Aorta (tissue), 5 donors: ENCODE measurements around the gene GALNT14. TPM values are rescaled to one million over a fixed set of nuclear protein-coding genes. Genes with fewer than 3 reads are reported as not detected.

Experiments used
- ATAC-seq: fragments of 200-7000 bp; cut with Tn5 transposase; one replicate; pipeline ENCODE4 v1.9.1; 2022; ENCODE audit warnings: moderate library complexity; ENCODE audit not compliant: low FRiP score
- DNase-seq, 2 donors: peaks; one replicate each; pipeline ENCODE4 v3.0.0-alpha.2; 2020
- H3K27ac ChIP-seq, 2 donors: one replicate each; pipeline ENCODE4 v1.5.1; 2013; ENCODE audit warnings: low read length in 2 of 2, mild to moderate bottlenecking in 2 of 2, moderate library complexity in 2 of 2, control low read depth in 1 of 2, inconsistent platforms in 1 of 2, low read depth in 1 of 2
- H3K27me3 ChIP-seq, 2 donors: one replicate each; pipeline ENCODE4 v1.6.1; 2013; ENCODE audit warnings: control low read depth in 1 of 2, low read length in 1 of 2, mild to moderate bottlenecking in 1 of 2, moderate library complexity in 1 of 2; ENCODE audit not compliant: insufficient read depth in 2 of 2, control insufficient read depth in 1 of 2
- H3K36me3 ChIP-seq, 2 donors: one replicate each; pipeline ENCODE4 v1.6.1; 2013; ENCODE audit warnings: control low read depth in 1 of 2, low read length in 1 of 2, mild to moderate bottlenecking in 1 of 2; ENCODE audit not compliant: insufficient read depth in 2 of 2, control insufficient read depth in 1 of 2
- H3K4me1 ChIP-seq, 2 donors: one replicate each; pipeline ENCODE4 v1.6.1; 2013; ENCODE audit warnings: low read length in 2 of 2, control low read depth in 1 of 2, mild to moderate bottlenecking in 1 of 2, moderate library complexity in 1 of 2; ENCODE audit not compliant: insufficient read depth in 2 of 2, control insufficient read depth in 1 of 2
- H3K4me3 ChIP-seq, 2 donors: one replicate each; pipeline ENCODE4 v1.5.1; 2013; ENCODE audit warnings: low read length in 2 of 2, control low read depth in 1 of 2, mild to moderate bottlenecking in 1 of 2
- H3K9me3 ChIP-seq: one replicate; pipeline ENCODE4 v1.6.1; 2013; ENCODE audit warnings: mild to moderate bottlenecking, low read length; ENCODE audit not compliant: control insufficient read depth
- WGBS, 2 donors: extraction: QIAGEN DNeasy Blood & Tissue Kit; methylation state at CpG; one replicate each; pipeline ENCODE4 v1.1.7; 2013; 5-methylcytosine and 5-hydroxymethylcytosine counted together
- intact Hi-C, 2 donors: fragments of 100-400 bp; cut with DNase I; formaldehyde crosslinking; loops; one replicate each; pipeline versions ENCODE4 v1.14.2 to v1.15.0; 2022
- polyA plus RNA-seq, 2 donors: library from polyadenylated mRNA; stranded (reverse); fragments of 200-250 nt; gene quantifications; one replicate each; pipeline ENCODE4 v1.2.3, GENCODE V29; 2013
- total RNA-seq, 2 donors: library from RNA; stranded (reverse); fragmentation: NEBNext Ultra II Directional; extraction: Animal tissue kit (Norgen Biotek cat#: 25700); gene quantifications; one replicate each; pipeline ENCODE4 v1.2.1, GENCODE V29; 2021
- donor health status: healthy with polysubstance abuse.
- donor health status: Bipolar disorder and iron deficiency.
- donor health status: DM: no; HTN: no; CAD: no.
- donor health status: DM: no; HTN: no; CAD: no.
- donor health status: DM: yes; HTN: yes; CAD: no.

Gene GALNT14
- total and polyA plus RNA-seq, 4 donors, result 0.74 to 1.7 (median 1.2) TPM; not detected in 1

DNA sequence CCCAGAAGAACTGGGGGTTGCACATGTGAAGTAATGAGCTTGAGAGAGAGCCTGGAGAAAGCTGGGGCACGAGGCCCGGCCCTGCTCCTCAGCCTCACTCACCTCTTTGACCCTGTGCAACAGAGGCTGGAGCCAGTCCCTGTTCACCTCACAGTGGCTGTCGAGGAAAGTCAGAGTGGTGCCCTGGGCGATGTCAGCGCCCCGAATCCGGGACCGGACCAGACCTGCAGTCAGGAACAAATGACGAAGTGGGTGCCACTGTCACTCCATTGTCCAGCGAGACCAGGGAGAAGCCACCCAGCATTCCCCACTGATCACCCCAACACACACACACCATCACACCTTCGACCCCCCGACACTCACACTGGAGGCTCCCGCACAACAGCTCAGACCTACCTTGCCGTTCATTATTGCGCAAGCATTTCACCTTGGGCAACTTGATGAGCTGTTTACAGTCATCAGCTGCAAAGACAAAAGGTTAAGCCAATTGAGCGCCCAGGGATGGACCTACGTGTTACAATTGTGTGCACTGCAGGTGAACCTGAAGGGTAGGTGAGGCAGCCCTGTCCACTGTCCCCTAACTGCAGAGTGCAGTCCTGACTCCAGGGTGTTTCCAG is 182.6 kb downstream of the GALNT14 start:
- no peak overlapping the region for H3K4me3 ChIP-seq
- no peaks in the 10 kb centered on the region for H3K27me3 ChIP-seq
- ATAC-seq, result no peak
- no peak overlapping the region for H3K27ac ChIP-seq
- H3K36me3 ChIP-seq, result no peaks in the 10 kb centered on the region
- no peaks in the 10 kb centered on the region for H3K4me1 ChIP-seq
- 98% methylated on average over 17 of the region's 17 CpGs for WGBS, 2 donors
- intact Hi-C loops, result no loop called here
- DNase-seq, result no peak
- H3K9me3 ChIP-seq, result no peaks in the 10 kb centered on the region

GRCh38 chr2:30950339-30950738 is 187.9 kb downstream of the GALNT14 start:
- ATAC-seq, result no peak
- intact Hi-C loops, result no loop called here
- no peak overlapping the region for H3K4me3 ChIP-seq
- H3K27me3 ChIP-seq, result no peaks in the 10 kb centered on the region
- no peaks in the 10 kb centered on the region for H3K9me3 ChIP-seq
- no peak overlapping the region for H3K27ac ChIP-seq
- H3K4me1 ChIP-seq, result no peaks in the 10 kb centered on the region
- H3K36me3 ChIP-seq, result no peaks in the 10 kb centered on the region
- no peak for DNase-seq
- 87 to 91% methylated on average over 2 of the region's 2 CpGs for WGBS, 2 donors

DNA sequence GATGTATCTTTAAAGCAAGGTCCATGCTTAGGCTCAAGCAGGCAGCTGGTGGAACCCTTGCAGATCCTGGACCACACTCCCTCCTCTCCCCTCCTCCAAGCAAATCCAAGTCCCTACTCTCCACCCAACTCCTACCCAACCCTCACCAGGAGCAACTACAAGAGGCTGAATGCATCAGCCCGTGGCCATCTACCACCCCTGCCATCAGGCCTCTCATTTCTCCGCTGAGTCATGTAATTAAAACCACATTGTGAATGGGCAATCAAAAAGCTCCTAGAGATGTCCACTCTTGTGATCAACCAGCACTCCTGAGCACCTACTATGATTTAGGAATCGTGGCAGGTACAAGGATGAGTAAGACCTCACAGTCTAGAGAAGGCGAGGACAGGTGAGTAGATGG is 188.8 kb downstream of the GALNT14 start:
- intact Hi-C loops, result no loop called here
- WGBS, 2 donors, result 66 to 93% methylated on average over 4 of the region's 4 CpGs
- Histone ChIP-seq H3K4me1 (no peaks in the 10 kb centered on the region), H3K27ac (no peak overlapping the region), H3K4me3 (no peak overlapping the region), H3K36me3 (no peaks in the 10 kb centered on the region), H3K9me3 (no peaks in the 10 kb centered on the region), H3K27me3 (no peaks in the 10 kb centered on the region)
- no peak for DNase-seq
- no peak for ATAC-seq

DNA sequence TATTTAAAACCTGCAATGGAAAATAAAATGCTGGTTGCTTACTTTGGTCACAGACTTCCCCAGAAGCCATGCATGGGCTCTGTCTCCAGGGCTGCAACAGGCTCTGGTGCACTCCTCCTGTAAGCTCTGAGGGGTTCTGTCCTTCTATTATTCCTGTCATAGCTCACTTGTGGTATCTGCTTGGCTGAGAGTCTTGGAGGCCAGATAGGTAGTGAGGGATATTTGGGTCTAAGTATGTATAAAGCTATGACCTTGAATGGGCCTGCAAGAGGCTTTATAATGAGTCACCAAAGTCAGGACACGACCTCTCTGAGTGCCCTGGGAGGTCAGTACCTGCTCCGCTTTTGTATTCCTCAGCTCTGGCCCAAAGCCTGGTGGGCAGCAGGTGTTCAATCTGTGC is 189.4 kb downstream of the GALNT14 start:
- Histone ChIP-seq H3K27me3 (no peaks in the 10 kb centered on the region), H3K9me3 (no peaks in the 10 kb centered on the region), H3K36me3 (no peaks in the 10 kb centered on the region), H3K27ac (no peak overlapping the region), H3K4me1 (no peaks in the 10 kb centered on the region), H3K4me3 (no peak overlapping the region)
- DNase-seq, result no peak
- no peak for ATAC-seq
- WGBS, 2 donors, result 93 to 98% methylated on average over 2 of the region's 2 CpGs
- intact Hi-C loops, result no loop called here

GRCh38 chr2:30948130-30948529 is 190.1 kb downstream of the GALNT14 start:
- no peaks in the 10 kb centered on the region for H3K36me3 ChIP-seq
- no peak for ATAC-seq
- no peak overlapping the region for H3K27ac ChIP-seq
- H3K9me3 ChIP-seq, result no peaks in the 10 kb centered on the region
- intact Hi-C loops, result no loop called here
- no peaks in the 10 kb centered on the region for H3K27me3 ChIP-seq
- H3K4me1 ChIP-seq, result no peaks in the 10 kb centered on the region
- no peak overlapping the region for H3K4me3 ChIP-seq
- 91 to 99% methylated on average over 1 of the region's 1 CpG for WGBS, 2 donors
- DNase-seq, result no peak

DNA sequence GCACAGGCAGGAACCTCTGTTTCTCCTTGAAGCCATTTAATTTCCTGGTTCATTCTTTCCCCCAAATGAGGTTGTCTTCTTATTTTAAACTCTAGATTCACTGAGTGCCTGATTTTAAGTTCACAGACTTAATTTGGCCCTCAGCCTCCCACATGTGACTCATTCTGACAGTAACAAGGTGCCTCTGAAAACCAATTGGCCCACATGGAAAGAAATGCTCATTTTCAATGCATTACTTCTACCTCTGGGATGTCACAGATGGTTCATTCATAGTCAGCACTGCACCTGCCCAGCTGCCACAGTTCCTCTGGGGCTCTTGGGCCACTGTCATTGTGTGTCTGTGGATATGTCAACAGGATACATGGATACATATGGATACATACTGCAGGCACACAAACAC is 190.6 kb downstream of the GALNT14 start:
- Histone ChIP-seq H3K27me3 (no peaks in the 10 kb centered on the region), H3K36me3 (no peaks in the 10 kb centered on the region), H3K4me1 (no peaks in the 10 kb centered on the region), H3K27ac (no peak overlapping the region), H3K4me3 (no peak overlapping the region), H3K9me3 (no peaks in the 10 kb centered on the region)
- intact Hi-C loops, result no loop called here
- no peak for DNase-seq
- ATAC-seq, result no peak

- no peak for ATAC-seq
- Histone ChIP-seq H3K4me3 (no peak overlapping the region), H3K27ac (no peak overlapping the region), H3K36me3 (no peaks in the 10 kb centered on the region), H3K9me3 (no peaks in the 10 kb centered on the region), H3K4me1 (no peaks in the 10 kb centered on the region), H3K27me3 (no peaks in the 10 kb centered on the region)
- intact Hi-C loops, result no loop called here
- DNase-seq, result no peak
- 50 to 54% methylated on average over 5 of the region's 5 CpGs for WGBS, 2 donors
Measured at GRCh38 chr2:30942419-30942818, 195.8 kb downstream of the GALNT14 start.

- Histone ChIP-seq H3K4me3 (no peak overlapping the region), H3K4me1 (no peaks in the 10 kb centered on the region), H3K27me3 (no peaks in the 10 kb centered on the region), H3K36me3 (no peaks in the 10 kb centered on the region), H3K27ac (no peak overlapping the region), H3K9me3 (no peaks in the 10 kb centered on the region)
- WGBS, 2 donors, result 63 to 67% methylated on average over 2 of the region's 2 CpGs
- DNase-seq, result no peak
- intact Hi-C loops, result no loop called here
- ATAC-seq, result no peak
Measured at GRCh38 chr2:30940839-30941238, 197.4 kb downstream of the GALNT14 start.

DNA sequence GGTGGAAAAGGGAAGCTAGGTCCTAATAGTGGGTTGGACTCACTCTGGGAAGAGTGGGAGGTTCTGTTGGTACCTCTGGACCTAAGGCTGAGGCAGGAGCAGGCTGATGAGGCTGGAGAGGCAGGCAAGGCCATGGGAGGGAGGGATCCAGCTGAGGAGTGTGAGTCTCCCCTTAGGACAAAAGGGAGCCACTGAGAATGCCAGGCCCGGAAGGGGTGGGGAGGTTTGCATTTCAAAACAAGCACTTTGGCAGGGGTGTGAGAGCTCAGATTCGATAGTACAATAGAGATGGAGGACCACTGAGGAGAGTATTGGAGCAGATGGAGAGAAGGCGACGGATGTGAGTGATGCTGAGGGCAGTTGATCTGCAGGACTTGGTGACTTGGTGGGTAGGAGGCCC is 198.9 kb downstream of the GALNT14 start:
- H3K27ac ChIP-seq, result no peak overlapping the region

More for the DNA sequence above, 198.9 kb downstream of the GALNT14 start:
- intact Hi-C loops, result no loop called here
- ATAC-seq (no peak), DNase-seq (no peak)
- Histone ChIP-seq H3K9me3 (no peaks in the 10 kb centered on the region), H3K36me3 (no peaks in the 10 kb centered on the region), H3K4me1 (no peaks in the 10 kb centered on the region), H3K4me3 (no peak overlapping the region), H3K27me3 (no peaks in the 10 kb centered on the region)
- WGBS, 2 donors, result 68 to 77% methylated on average over 4 of the region's 4 CpGs
